ENCODE measurements around the gene ANXA4.
"Not testable (repeated sequence)": the region's sequence is repeated elsewhere in the genome, so short reads cannot be mapped to it uniquely, and the experiment has no call there.

ANXA4 gene

GRCh38 chr2:69779258-69780001 is 37.5 kb downstream of the ANXA4 start:
- DNase-seq (ENCODE audit: low spot score) = no peak

GRCh38 chr2:69780921-69781320 is 39.0 kb downstream of the ANXA4 start:
- DNase-seq (ENCODE audit: low spot score) = no peak

GRCh38 chr2:69781321-69782248 is 39.7 kb downstream of the ANXA4 start:
- no peak for DNase-seq (ENCODE audit: low spot score)

GRCh38 chr2:69784228-69784627 is 42.3 kb downstream of the ANXA4 start:
- no peak for DNase-seq (ENCODE audit: low spot score)

GRCh38 chr2:69785358-69785757 is 43.4 kb downstream of the ANXA4 start:
- DNase-seq (ENCODE audit: low spot score) = no peak

GRCh38 chr2:69786052-69786560 is 44.2 kb downstream of the ANXA4 start:
- no peak for DNase-seq (ENCODE audit: low spot score)

GRCh38 chr2:69789175-69789721 is 47.3 kb downstream of the ANXA4 start:
- no peak for DNase-seq (ENCODE audit: low spot score)

- DNase-seq (ENCODE audit: low spot score) = no peak
Observed at GRCh38 chr2:69789772-69790600, 48.1 kb downstream of the ANXA4 start.

GRCh38 chr2:69790601-69790959 is 48.6 kb downstream of the ANXA4 start:
- DNase-seq (ENCODE audit: low spot score) = no peak

GRCh38 chr2:69791045-69791444 is 49.1 kb downstream of the ANXA4 start:
- no peak for DNase-seq (ENCODE audit: low spot score)

- DNase-seq (ENCODE audit: low spot score) = no peak
Observed at GRCh38 chr2:69796174-69796573, 54.2 kb downstream of the ANXA4 start.

GRCh38 chr2:69797235-69797634 is 55.3 kb downstream of the ANXA4 start:
- no peak for DNase-seq (ENCODE audit: low spot score)

- DNase-seq (ENCODE audit: low spot score) = no peak
Observed at GRCh38 chr2:69797836-69798289, 55.9 kb downstream of the ANXA4 start.

- no peak for DNase-seq (ENCODE audit: low spot score)
Observed at GRCh38 chr2:69798290-69798908, 56.5 kb downstream of the ANXA4 start.

- no peak for DNase-seq (ENCODE audit: low spot score)
Observed at GRCh38 chr2:69798909-69799526, 57.1 kb downstream of the ANXA4 start.

GRCh38 chr2:69801745-69802290 is 59.9 kb downstream of the ANXA4 start:
- no peak for DNase-seq (ENCODE audit: low spot score)

GRCh38 chr2:69802781-69803367 is 60.9 kb downstream of the ANXA4 start:
- DNase-seq (ENCODE audit: low spot score) = not testable (repeated sequence)

- DNase-seq (ENCODE audit: low spot score) = no peak
Observed at GRCh38 chr2:69804416-69804815, 62.5 kb downstream of the ANXA4 start.

- no peak for DNase-seq (ENCODE audit: low spot score)
Observed at GRCh38 chr2:69805887-69806286, 64.0 kb downstream of the ANXA4 start.
